NCI-H146 (cell line): ENCODE measurements around the gene SPTLC2.

Experiments
- DNase-seq: peaks from one replicate; lab custom pipeline; 2025; lab: John Stamatoyannopoulos, UW

SPTLC2 gene

GRCh38 chr14:77467801-77468200, 148.6 kb downstream of the SPTLC2 start:
- no peak for DNase-seq

GRCh38 chr14:77459072-77459723, 157.2 kb downstream of the SPTLC2 start:
- peak; percentile 51 for DNase-seq

GRCh38 chr14:77458249-77458950, 158.0 kb downstream of the SPTLC2 start:
- peak; percentile 38 for DNase-seq

- DNase-seq = peak; percentile 97
Observed at GRCh38 chr14:77457522-77458248, 158.8 kb downstream of the SPTLC2 start, which contains the start of the genes AHSA1 and VIPAS39. TSS of gene AHSA1 (plus strand) at chr14:77458093. CDS start at chr14:77458190, 97 bp downstream. TSS of gene VIPAS39 (minus strand) at chr14:77457601. CDS start at chr14:77454102, 3,499 bp downstream.

DNA sequence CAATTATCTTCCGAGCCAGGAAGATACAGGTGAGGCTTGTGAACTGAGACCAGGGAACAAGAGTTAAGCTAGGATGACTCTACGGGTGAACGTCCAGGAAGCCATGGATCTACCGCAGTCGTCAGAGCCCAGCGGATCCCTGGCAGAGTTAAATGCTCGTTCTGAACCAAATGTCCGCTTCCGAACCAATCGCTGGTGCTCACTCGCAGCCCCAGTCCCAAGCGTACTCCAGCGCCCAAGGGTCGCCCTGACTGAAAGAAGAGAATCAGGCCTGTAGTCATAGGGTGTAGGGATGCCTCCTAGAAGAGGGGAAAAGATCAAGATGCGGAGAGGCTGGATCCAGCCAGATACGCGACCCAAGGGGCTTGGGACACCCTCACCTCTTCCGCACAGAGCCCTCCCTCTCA, 159.3 kb downstream of the SPTLC2 start:
- DNase-seq = no peak
